RWPE2 (cell line): ENCODE measurements around the gene MLST8.

ENCODE experiments used
- ATAC-seq: fragments of 200-7000 bp; cut with Tn5 transposase; 3 replicates; pipeline ENCODE4 v1.9.1; 2021; ENCODE audit warnings: low read depth
- DNase-seq: peaks from one replicate; pipeline ENCODE4 v3.0.0-alpha.2; 2020; ENCODE audit warnings: low spot score
- H3K27ac ChIP-seq: fragments of 450-650 bp; 2 replicates; pipeline ENCODE4 v1.5.1; 2017; ENCODE audit warnings: mild to moderate bottlenecking; ENCODE audit not compliant: poor library complexity, severe bottlenecking
- H3K27me3 ChIP-seq: fragments of 250-450 bp; sonication (Bioruptor Pico); 2 replicates; pipeline ENCODE4 v1.5.1; 2021; ENCODE audit warnings: mild to moderate bottlenecking, moderate library complexity; ENCODE audit not compliant: insufficient read depth, poor library complexity, severe bottlenecking
- H3K36me3 ChIP-seq: fragments of 250-450 bp; sonication (Bioruptor Pico); 2 replicates; pipeline ENCODE4 v1.5.1; 2020; ENCODE audit warnings: low read depth, mild to moderate bottlenecking, moderate library complexity
- H3K4me1 ChIP-seq: fragments of 250-450 bp; sonication (Bioruptor Pico); 2 replicates; pipeline ENCODE4 v1.5.1; 2021; ENCODE audit warnings: mild to moderate bottlenecking, moderate library complexity; ENCODE audit not compliant: insufficient read depth, poor library complexity, severe bottlenecking
- H3K4me3 ChIP-seq: fragments of 250-450 bp; sonication (Bioruptor Pico); 2 replicates; pipeline ENCODE4 v1.5.1; 2021; ENCODE audit warnings: mild to moderate bottlenecking, moderate library complexity; ENCODE audit not compliant: severe bottlenecking
- H3K9me3 ChIP-seq: fragments of 250-450 bp; sonication (Bioruptor Pico); 2 replicates; pipeline ENCODE4 v1.5.1; 2021; ENCODE audit warnings: mild to moderate bottlenecking, moderate library complexity; ENCODE audit not compliant: severe bottlenecking
- CTCF ChIP-seq: fragments of 450-650 bp; IDR thresholded peaks from one replicate; pipeline ENCODE4 v1.5.1; 2017; ENCODE audit warnings: mild to moderate bottlenecking, moderate library complexity; ENCODE audit not compliant: poor library complexity, severe bottlenecking

The MLST8 gene

GRCh38 chr16:2210009-2210332 is 4.7 kb downstream of the MLST8 start:
- Histone ChIP-seq H3K4me1 (peaks cover 8% of the 10 kb centered on the region), H3K9me3 (no peaks in the 10 kb centered on the region), H3K4me3 (no peak overlapping the region), H3K36me3 (peaks cover 44% of the 10 kb centered on the region), H3K27me3 (no peaks in the 10 kb centered on the region), H3K27ac (no peak overlapping the region)
- TF ChIP-seq CTCF: no peak
- ATAC-seq (no peak), DNase-seq (peak; percentile 63)

GRCh38 chr16:2210386-2211365 is 5.4 kb downstream of the MLST8 start, which contains the start of gene BRICD5:
BRICD5 (minus strand) TSS chr16:2210863; CDS start chr16:2210833, 30 bp downstream.
- peak within 1 kb of the TSS; percentile 84 for H3K27ac ChIP-seq
- H3K4me3 ChIP-seq: no peak within 1 kb of the TSS
- peak; percentile 57 for DNase-seq
- H3K36me3 ChIP-seq: peaks cover 44% of the 10 kb centered on the region
- ATAC-seq: no peak
- no peak for TF ChIP-seq CTCF
- no peaks in the 10 kb centered on the region for H3K9me3 ChIP-seq
- no peaks in the 10 kb centered on the region for H3K27me3 ChIP-seq
- H3K4me1 ChIP-seq: peaks cover 8% of the 10 kb centered on the region

GRCh38 chr16:2211923-2212347 is 6.7 kb downstream of the MLST8 start:
- Histone ChIP-seq H3K27ac (peak overlapping the region; percentile 84), H3K4me1 (peaks cover 8% of the 10 kb centered on the region), H3K9me3 (no peaks in the 10 kb centered on the region), H3K36me3 (peaks cover 42% of the 10 kb centered on the region), H3K4me3 (no peak overlapping the region), H3K27me3 (no peaks in the 10 kb centered on the region)
- DNase-seq (peak; percentile 59), ATAC-seq (no peak)
- no peak for TF ChIP-seq CTCF

- H3K27ac ChIP-seq: peak overlapping the region; percentile 84
- no peak for DNase-seq
Measured at GRCh38 chr16:2212362-2213324, 7.4 kb downstream of the MLST8 start.

More at GRCh38 chr16:2212362-2213324, 7.4 kb downstream of the MLST8 start:
- ATAC-seq: no peak
- no peak for TF ChIP-seq CTCF
- no peaks in the 10 kb centered on the region for H3K9me3 ChIP-seq
- H3K27me3 ChIP-seq: no peaks in the 10 kb centered on the region
- peaks cover 8% of the 10 kb centered on the region for H3K4me1 ChIP-seq
- H3K36me3 ChIP-seq: peaks cover 35% of the 10 kb centered on the region
- peak overlapping the region; percentile 76 for H3K4me3 ChIP-seq
